Neutrophil (primary cell): Measurements from ENCODE around the gene PHF24.

Experiments used
- H3K27ac ChIP-seq: fragments of 200-600 bp; sonication (generic); 2 replicates; pipeline ENCODE4 v1.5.1; 2016; ENCODE audit warnings: mild to moderate bottlenecking, moderate library complexity
- H3K27me3 ChIP-seq: fragments of 200-600 bp; sonication (generic); 2 replicates; pipeline ENCODE4 v1.6.0; 2016; ENCODE audit warnings: mild to moderate bottlenecking
- H3K36me3 ChIP-seq: fragments of 200-600 bp; sonication (generic); 2 replicates; pipeline ENCODE4 v1.5.1; 2017
- H3K4me1 ChIP-seq, 2 experiments: fragments of 200-600 bp in 1 of 2; sonication (generic) in 1 of 2; 1 replicate in 1 of 2; 2 replicates in 1 of 2; pipeline versions ENCODE4 v1.5.1 to v1.6.1; 2013 to 2016; ENCODE audit warnings: low read depth in 1 of 2, low read length in 1 of 2, mild to moderate bottlenecking in 1 of 2, moderate library complexity in 1 of 2; ENCODE audit not compliant: control insufficient read depth in 1 of 2, insufficient read depth in 1 of 2
- H3K4me3 ChIP-seq, 2 experiments: fragments of 200-600 bp in 1 of 2; sonication (generic) in 1 of 2; 1 replicate in 1 of 2; 2 replicates in 1 of 2; pipeline ENCODE4 v1.5.1; 2013 to 2016; ENCODE audit warnings: low read depth in 1 of 2, low read length in 1 of 2, mild to moderate bottlenecking in 1 of 2, moderate library complexity in 1 of 2
- H3K9me3 ChIP-seq: fragments of 200-600 bp; sonication (generic); 2 replicates; pipeline ENCODE4 v1.5.1; 2016
- CTCF ChIP-seq: fragments of 200-600 bp; sonication (generic); IDR thresholded peaks from 2 replicates; pipeline ENCODE4 v1.5.1; 2016; ENCODE audit warnings: antibody characterized with exemption

The PHF24 gene

GRCh38 chr9:35028341-35028740, 70.3 kb downstream of the PHF24 start:
- no peaks in the 10 kb centered on the region for H3K9me3 ChIP-seq
- H3K27ac ChIP-seq = no peak overlapping the region
- H3K27me3 ChIP-seq = no peaks in the 10 kb centered on the region
- no peak overlapping the region for H3K4me3 ChIP-seq
- H3K4me1 ChIP-seq = no peaks in the 10 kb centered on the region
- TF ChIP-seq CTCF = no peak
- no peaks in the 10 kb centered on the region for H3K36me3 ChIP-seq

- Histone ChIP-seq H3K27me3 (no peaks in the 10 kb centered on the region), H3K9me3 (no peaks in the 10 kb centered on the region), H3K4me1 (no peaks in the 10 kb centered on the region), H3K27ac (no peak overlapping the region), H3K36me3 (no peaks in the 10 kb centered on the region), H3K4me3 (no peak overlapping the region)
- no peak for TF ChIP-seq CTCF
Measured at GRCh38 chr9:35029241-35029640, 71.2 kb downstream of the PHF24 start.

- TF ChIP-seq CTCF = no peak
- Histone ChIP-seq H3K4me1 (no peaks in the 10 kb centered on the region), H3K36me3 (no peaks in the 10 kb centered on the region), H3K4me3 (no peak overlapping the region), H3K27me3 (no peaks in the 10 kb centered on the region), H3K9me3 (no peaks in the 10 kb centered on the region), H3K27ac (no peak overlapping the region)
Measured at GRCh38 chr9:35029852-35030251, 71.8 kb downstream of the PHF24 start.
